H7 (cell line): ENCODE results near the gene RAD23B. TPM values are rescaled to one million over a fixed set of nuclear protein-coding genes. Genes with fewer than 3 reads are reported as not detected.

Source experiments
- DNase-seq: peaks from one replicate; pipeline ENCODE4 v3.0.0; 2012
- H3K27me3 ChIP-seq: 2 replicates; pipeline ENCODE4 v1.6.0; 2011; ENCODE audit warnings: mild to moderate bottlenecking, low read length; ENCODE audit not compliant: control insufficient read depth, insufficient read depth
- H3K36me3 ChIP-seq: replicated peaks from 2 replicates; pipeline ENCODE4 v1.5.1; 2011; ENCODE audit warnings: low read length; ENCODE audit not compliant: control insufficient read depth, insufficient read depth
- H3K4me3 ChIP-seq: 2 replicates; pipeline ENCODE4 v1.5.1; 2011; ENCODE audit warnings: low read depth, mild to moderate bottlenecking, control low read depth, low read length, moderate library complexity; ENCODE audit not compliant: insufficient read depth
- total RNA-seq: library from RNA; depleted of rRNA; stranded (reverse); fragments of >200 nt; shearing (Covaris generic); gene quantifications from 2 replicates; pipeline ENCODE4 v1.2.3, GENCODE V29; 2014

RAD23B gene
- total RNA-seq, 1 experiment from 2014 or later = 137 TPM

DNA sequence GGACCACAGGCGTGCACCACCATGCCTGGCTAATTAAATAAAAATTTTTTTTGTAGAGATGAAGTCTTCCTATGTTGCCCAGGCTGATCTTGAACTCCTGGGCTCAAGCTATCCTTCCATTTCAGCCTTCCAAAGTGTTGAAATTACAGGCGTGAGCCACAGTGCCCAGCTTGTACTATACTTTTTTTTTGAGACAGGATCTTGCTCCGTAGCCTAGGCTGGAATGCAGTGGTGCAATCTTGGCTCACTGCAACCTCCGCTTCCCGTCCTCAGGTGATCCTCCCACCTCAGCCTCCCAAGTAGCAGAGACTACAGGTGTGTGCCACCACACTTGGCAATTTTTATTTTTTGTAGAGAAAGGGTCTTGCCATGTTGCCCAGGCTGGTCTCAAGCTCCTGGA lies 5.3 kb upstream of the RAD23B start:
- Histone ChIP-seq H3K4me3 (no peak overlapping the region), H3K27me3 (no peaks in the 10 kb centered on the region)

GRCh38 chr9:107279086-107279485 lies 4.0 kb upstream of the RAD23B start:
- DNase-seq = no peak
- Histone ChIP-seq H3K4me3 (no peak overlapping the region), H3K27me3 (no peaks in the 10 kb centered on the region), H3K36me3 (no peaks in the 10 kb centered on the region)

More for the DNA sequence above, 5.3 kb upstream of the RAD23B start:
- no peaks in the 10 kb centered on the region for H3K36me3 ChIP-seq
- no peak for DNase-seq

DNA sequence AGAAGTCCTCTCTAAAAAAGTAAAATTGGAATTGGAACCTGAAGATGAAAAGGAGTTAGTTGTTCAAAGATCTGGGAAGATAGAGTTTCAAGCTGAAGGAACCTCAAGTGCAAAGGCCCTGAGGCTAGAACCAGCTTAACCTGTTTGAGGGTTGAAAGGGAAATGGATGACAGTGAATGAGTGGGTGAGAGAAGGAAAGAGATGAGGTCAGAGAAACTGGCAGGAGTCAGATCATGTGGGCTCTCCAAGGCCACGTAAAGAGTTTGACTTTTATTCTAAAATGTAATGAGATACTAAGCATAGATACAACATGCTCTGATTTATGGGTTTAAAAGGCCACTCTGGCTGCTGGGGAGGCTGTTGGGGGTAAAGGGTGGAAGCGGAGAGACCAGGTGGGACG lies 2.5 kb upstream of the RAD23B start:
- DNase-seq = no peak
- H3K4me3 ChIP-seq = no peak overlapping the region
- H3K36me3 ChIP-seq = no peaks in the 10 kb centered on the region
- no peaks in the 10 kb centered on the region for H3K27me3 ChIP-seq

GRCh38 chr9:107281184-107281583 lies 1.9 kb upstream of the RAD23B start:
- Histone ChIP-seq H3K36me3 (no peaks in the 10 kb centered on the region), H3K27me3 (no peaks in the 10 kb centered on the region)
- no peak for DNase-seq

DNA sequence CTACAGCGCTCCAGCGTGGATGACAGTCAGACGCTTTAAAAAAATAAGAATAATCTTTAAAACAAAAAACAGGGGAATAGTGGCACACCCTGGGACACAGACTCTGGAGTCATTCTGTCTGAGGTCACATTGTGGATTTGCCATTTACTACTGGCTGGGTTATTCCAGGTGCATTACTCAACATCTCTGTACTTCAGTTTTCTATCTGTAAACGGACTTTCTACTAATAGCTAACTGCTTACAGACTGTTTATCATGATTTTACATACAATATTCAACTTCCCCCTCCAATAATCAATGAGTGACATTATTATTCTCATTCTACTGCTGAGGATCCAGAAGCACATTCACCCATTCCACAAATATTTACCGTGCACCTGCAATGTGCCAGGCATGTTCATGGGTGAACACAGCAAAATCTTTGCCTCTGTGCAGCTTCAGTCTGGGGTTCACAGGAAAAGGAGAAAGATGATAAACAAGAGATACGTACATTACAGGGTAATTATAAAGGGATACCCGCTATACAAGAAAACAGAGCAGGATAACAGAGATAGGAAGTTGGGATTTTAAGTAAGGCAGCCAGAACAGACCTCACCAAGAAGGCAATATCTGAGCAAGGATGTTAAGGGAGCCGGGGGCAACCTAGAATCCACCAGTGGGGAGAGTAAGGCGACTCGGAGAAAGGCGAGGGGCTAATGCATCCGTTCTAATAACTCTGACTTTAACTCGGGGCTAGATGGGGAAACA lies 984 bp upstream of the RAD23B start:
- Histone ChIP-seq H3K36me3 (no peaks in the 10 kb centered on the region), H3K27me3 (no peaks in the 10 kb centered on the region), H3K4me3 (peak overlapping the region; percentile 47)
- peak; percentile 13 for DNase-seq

More at GRCh38 chr9:107281184-107281583, 1.9 kb upstream of the RAD23B start:
- H3K4me3 ChIP-seq = no peak overlapping the region

- Histone ChIP-seq H3K27me3 (no peaks in the 10 kb centered on the region), H3K36me3 (no peaks in the 10 kb centered on the region), H3K4me3 (peak overlapping the region; percentile 98)
- peak; percentile 75 for DNase-seq
Observed at GRCh38 chr9:107283623-107284616, 841 bp downstream of the RAD23B start.

DNA sequence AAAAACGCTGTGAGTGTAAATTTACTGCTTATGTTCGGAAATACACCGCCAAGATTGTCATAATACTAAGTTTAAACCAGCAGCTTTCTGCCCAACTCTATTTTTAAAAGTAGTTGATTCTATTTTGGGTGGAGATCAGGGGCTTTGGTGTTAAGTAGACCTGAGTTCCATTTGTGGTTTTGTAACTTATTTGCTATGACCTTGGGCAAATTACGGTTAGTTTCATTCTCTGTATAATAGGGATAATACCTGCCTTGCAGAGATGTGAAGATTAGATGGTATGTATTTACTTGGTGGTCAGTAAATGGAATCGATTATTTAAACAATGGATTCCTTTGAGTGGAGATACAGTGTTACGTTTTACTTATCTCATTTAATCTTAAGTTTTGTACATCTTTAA lies 1.6 kb downstream of the RAD23B start:
- H3K27me3 ChIP-seq = no peaks in the 10 kb centered on the region
- no peaks in the 10 kb centered on the region for H3K36me3 ChIP-seq
- peak overlapping the region; percentile 98 for H3K4me3 ChIP-seq
- DNase-seq = no peak

- H3K36me3 ChIP-seq = no peaks in the 10 kb centered on the region
- H3K4me3 ChIP-seq = peak overlapping the region; percentile 98; the same call in 1 of the 2 replicates
- H3K27me3 ChIP-seq = no peaks in the 10 kb centered on the region
- DNase-seq = no peak
Observed at GRCh38 chr9:107285286-107285685, 2.2 kb downstream of the RAD23B start.

DNA sequence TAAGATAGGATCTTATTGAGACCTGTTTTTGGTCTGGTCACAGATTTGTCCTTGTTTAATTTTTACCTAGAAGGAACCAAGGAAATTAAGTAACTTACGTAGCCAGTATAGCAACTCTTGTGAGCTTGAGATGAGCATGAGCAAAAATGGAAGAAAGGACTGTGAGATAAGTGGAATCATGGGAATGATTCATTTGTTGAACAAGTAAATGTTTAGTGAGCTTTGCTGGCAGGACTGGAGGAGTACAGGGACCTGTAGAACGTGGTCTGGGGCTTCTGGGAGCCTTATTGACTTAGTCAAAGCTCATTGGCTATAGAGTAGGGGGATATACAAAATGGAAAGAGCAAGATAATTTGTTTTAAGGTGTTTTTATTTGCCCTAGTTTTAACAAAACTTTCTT lies 3.0 kb downstream of the RAD23B start:
- Histone ChIP-seq H3K27me3 (no peaks in the 10 kb centered on the region), H3K36me3 (no peaks in the 10 kb centered on the region), H3K4me3 (no peak overlapping the region)
- DNase-seq = no peak

DNA sequence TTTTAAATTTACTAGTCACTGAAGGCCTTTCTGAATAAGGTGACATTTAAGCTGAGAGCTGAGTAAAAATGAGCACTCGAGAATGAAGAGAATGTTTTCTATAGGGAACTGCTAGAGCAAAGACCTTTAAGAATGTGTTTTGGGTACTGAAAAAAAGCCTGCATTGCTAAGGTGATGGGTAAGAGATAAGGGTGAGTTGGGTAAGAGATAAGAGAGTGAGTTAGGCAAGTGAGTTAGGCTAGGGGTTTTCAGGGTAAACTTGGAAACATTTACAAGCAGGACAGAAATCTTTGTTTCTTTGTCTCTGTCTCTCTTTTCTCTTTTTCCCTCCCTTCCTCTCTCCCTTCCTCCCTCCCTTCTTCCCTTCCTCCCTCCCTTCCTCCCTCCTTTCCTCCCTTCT lies 5.6 kb downstream of the RAD23B start:
- Histone ChIP-seq H3K27me3 (no peaks in the 10 kb centered on the region), H3K36me3 (no peaks in the 10 kb centered on the region; the same call in 1 of the 2 replicates), H3K4me3 (no peak overlapping the region)
- no peak for DNase-seq

DNA sequence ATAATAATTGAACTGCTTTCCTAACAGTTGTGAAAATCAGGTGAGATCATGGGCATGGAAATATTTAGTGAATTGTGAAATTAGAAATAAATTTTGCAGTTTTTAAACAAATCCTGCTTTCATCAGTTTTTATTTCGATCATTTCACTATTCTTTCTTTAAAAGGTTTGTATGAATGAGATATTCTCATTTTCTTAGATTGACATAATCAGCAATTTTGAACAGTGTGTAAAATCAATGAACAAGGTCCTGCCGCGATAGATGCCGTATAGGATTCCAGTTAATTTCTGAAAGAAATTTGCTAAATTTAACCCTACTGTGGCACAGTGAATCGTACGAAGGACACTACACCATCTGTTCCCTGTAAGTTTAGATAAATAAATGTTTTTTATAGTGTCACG lies 7.5 kb downstream of the RAD23B start:
- DNase-seq = no peak
- Histone ChIP-seq H3K27me3 (no peaks in the 10 kb centered on the region), H3K4me3 (no peak overlapping the region), H3K36me3 (no peaks in the 10 kb centered on the region; the same call in 1 of the 2 replicates)

- Histone ChIP-seq H3K27me3 (no peaks in the 10 kb centered on the region), H3K36me3 (no peaks in the 10 kb centered on the region; the same call in 1 of the 2 replicates), H3K4me3 (no peak overlapping the region)
- DNase-seq = no peak
Observed at GRCh38 chr9:107292821-107293542, 9.9 kb downstream of the RAD23B start.

DNA sequence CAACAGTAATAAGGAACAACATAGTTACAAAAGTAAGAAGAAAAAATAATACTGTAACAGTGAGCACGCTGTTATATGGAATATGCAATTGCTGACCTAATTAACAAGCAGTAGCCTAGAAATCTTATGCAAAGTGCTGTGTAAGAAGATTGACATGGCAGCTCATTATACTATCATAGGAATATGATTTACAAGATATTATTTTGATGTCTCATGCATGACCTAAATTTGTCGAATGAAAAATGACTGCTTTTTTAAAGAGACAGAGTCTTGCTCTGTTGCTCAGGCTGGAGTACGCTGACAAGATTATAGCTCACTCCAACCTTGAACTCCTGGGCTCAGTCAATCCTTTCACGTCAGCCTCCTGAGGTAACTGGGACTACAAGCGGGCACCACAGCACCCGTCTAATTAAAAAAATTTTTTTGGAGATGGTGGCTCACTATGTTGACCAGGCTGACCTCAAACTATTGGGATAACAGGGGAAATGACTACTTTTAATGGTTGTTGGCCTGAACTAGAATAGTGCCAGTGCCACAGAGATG lies 10.5 kb downstream of the RAD23B start:
- H3K36me3 ChIP-seq = no peaks in the 10 kb centered on the region; the same call in 1 of the 2 replicates
- DNase-seq = no peak

GRCh38 chr9:107294756-107295155 lies 11.7 kb downstream of the RAD23B start:
- Histone ChIP-seq H3K36me3 (no peaks in the 10 kb centered on the region; the same call in 1 of the 2 replicates), H3K4me3 (no peak overlapping the region), H3K27me3 (no peaks in the 10 kb centered on the region)
- no peak for DNase-seq

More for the DNA sequence above, 10.5 kb downstream of the RAD23B start:
- H3K27me3 ChIP-seq = no peaks in the 10 kb centered on the region
- H3K4me3 ChIP-seq = no peak overlapping the region
